ENCODE measurements around the gene SESTD1.
"Not testable (repeated sequence)": the region's sequence is repeated elsewhere in the genome, so short reads cannot be mapped to it uniquely, and the experiment has no call there.

SESTD1 gene

DNA sequence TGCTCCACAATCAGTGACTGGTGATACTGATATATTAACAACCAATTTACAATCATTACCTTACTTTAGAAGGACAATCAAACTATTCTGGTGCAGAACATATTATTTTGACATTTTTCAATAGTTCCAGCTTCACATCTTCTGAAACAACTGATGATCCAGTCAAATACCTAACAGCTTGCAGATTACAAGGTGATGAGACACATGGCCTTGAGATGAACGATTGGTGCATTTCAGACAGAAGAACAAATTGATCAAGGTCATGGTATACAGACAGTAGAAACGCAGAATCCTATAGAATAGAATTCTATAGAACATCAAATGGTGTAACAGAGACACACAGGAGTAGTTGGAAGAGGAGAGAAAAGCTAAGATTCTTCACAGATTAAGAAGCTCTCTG lies 24.8 kb downstream of the SESTD1 start:
- no peak for FAIRE-seq
- no peak for DNase-seq (ENCODE audit: insufficient read length, low spot score)

DNA sequence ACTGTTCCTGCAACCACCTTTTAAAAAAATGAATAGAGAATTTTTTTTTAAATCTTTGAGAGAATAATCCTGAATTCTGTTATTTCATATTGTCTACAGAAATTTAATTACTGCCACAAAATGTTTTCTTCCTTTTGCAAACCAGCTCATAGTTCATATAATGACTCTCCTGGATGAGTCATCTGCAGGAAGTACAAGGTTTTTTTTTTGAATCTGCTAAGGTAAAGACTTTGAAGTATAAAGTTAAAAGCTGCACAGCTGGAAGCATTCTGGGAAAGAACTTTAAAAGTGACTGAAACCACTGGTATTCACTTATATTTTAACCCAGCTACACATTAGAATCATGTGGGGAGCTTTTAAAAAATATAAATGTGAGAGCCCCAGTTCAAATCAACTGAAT lies 25.4 kb downstream of the SESTD1 start:
- DNase-seq (ENCODE audit: insufficient read length, low spot score) = no peak
- no peak for FAIRE-seq

DNA sequence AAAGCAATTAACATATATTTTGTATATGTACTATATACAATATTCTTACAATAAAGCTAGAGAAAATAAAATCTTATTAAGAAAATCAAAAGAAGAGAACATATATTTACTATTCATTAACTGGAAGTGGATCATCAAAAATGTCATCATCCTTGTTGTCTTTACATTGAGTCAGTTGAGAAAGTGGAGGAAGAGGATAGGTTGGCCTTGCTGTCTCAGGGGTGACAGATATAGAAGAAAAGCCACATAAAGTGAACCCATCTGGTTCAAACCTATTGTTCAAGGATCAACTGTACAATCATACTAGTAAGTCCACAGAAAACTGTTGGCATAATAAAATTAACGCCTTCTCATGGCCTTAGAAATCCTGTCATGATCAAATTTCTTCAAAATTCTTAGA lies 26.6 kb downstream of the SESTD1 start:
- DNase-seq (ENCODE audit: insufficient read length, low spot score) = no peak
- no peak for FAIRE-seq

DNA sequence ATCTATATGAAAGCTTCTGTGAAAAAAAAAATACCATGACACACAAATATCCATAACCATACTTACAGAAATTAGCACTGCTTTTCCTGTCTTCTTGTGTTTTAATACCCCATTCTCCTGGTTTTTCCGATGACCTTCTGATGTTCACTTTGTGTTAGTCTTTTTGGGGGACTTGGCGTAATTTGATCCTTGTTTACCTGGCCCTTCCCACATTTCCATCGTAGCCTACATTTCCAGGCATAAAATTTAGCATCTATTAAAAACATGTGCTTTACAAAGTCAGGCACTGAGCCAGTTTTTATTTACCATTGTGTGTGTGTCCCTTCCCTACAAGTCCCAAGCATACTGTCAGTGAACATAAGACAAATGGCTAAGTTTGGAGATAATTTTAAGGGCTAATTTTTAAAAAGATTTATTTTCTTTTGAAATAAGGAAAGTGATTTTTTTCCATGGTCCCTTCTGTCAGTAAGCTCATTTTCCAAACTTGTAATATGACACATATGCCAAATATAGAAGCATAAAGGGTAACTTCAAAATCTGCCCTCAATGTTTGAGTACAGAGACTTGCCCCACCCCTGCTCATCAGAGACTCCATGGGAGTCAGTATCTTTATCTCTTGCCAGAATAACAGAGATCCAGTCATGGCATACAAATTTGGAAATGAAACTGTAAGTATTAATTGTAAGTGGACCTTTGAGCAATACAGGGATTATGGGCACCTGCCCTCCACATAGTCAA lies 27.3 kb downstream of the SESTD1 start:
- FAIRE-seq = no peak
- DNase-seq (ENCODE audit: insufficient read length, low spot score) = no peak

DNA sequence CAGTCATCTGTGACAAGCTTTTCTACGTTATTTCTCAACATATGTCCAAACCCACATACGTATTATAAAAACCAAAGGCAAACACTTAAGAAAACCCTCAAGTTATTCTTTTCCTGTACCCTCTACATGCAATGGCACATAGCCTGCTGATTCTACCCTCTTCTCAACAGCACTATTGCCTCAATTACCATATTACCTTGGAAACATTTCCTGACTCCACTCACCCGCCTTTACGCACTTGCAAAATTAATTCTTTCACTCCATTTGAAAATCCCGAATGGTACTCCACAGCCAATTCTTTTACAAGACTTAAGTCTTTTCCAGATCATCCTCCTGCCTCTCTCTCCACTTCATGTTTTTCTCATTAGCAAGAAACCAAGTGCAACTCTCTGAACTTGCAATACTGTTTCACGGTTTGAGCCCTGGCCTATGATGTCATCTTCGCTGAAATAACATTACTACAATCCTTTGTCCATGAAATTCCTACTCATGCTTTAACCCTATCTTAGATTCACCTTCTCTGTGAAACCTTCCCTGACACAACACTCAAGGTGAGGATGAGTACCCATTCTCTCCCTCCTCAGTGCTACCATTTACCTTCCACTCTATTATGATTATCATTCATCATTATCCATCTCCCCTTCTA lies 29.0 kb downstream of the SESTD1 start:
- peak; percentile 62 for FAIRE-seq
- DNase-seq (ENCODE audit: insufficient read length, low spot score) = no peak

DNA sequence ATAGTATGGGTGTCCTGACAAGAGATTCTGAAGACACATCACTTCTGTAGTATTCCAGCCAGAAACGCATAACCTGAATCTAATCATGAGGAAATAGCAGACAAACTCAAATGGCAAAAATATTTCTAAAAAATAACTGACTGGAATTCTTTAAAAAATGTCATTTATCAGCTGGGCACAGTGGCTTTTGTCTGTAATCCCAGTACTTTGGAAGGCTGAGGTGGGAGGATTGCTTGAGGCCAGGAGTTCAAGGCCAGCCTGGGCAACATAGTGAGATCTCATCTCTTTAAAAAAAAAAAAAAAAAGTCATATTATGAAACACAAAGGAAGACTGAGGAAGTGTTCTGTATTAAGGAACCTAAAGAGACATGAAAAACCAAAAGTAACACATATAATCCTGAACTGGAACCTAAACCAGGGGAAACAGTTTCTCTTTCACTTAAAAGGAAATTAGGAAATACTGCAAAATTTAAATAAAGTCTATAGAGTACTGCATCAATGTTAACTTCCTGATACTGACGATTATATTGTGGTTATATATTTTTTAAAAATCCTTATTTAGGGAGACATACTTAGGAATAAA lies 29.9 kb downstream of the SESTD1 start:
- DNase-seq (ENCODE audit: insufficient read length, low spot score) (no peak), FAIRE-seq (no peak)

DNA sequence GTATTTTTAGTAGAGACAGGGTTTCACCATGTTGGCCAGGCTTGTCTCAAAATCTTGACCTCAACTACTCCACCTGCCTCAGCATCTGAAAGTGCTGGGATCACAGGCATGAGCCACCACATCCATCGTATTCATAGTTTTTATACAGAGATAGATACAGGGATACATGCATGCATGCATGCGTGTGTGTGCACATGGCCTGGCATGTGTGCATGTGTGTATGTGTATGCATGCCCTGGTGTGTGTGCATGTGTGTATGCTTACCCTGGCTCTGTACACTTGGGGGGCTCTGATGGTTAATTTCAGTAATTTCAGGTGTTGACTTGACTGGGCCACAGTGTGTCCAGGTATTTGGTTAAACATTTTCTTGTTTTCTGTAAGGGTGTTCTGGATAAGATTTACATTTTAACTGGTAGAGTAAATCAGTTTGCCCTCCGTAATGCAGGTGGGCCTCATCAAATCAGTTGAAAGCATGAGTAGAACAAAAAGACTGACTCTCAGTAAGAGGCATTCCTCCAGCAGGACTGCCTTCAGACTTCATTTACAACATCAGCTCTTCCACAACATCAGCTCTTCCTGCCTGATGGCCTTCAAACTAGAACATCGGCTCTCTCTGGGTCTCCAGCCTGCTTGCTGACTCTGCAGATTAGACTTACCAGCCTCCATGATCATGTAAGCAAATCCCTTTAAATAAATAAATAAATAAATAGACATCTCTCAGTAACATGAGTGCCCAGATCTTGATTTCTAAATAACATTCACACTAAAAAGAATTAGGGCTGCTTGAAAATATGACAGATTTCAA lies 30.8 kb downstream of the SESTD1 start:
- DNase-seq (ENCODE audit: insufficient read length, low spot score) (no peak), FAIRE-seq (no peak)

DNA sequence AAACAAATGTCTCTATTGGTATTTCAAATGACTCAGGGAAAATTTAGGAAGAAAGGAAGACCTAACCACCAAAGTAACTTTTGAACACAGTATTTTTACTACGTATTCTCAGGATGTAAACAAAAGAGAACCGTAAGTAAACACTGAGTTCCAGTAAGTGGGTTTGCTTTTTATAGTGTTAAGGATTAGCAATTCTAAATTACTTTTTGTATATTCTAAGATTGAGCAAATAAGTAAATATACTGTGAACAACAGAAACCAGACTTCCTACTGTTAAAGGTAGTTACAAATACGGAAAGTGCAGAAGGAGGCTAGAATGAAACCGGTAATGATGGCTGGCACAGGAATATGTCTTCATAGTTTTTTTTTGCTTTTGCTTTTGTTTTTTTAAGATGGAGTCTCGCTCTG lies 31.5 kb downstream of the SESTD1 start:
- no peak for DNase-seq (ENCODE audit: insufficient read length, low spot score)
- FAIRE-seq = no peak

DNA sequence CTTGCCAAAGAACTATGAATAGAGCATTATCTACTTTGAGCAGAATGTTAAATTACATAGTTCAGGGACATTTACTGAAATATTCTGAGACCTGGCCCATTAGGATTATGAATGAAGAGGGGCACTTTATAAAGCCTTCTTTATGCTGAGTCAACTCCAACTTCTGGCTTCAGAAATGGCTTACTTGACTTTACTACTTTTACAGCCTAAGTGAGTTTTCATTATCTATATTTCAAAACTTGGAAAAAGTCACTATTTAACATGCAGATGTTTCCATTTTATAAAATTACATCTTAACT lies 37.7 kb downstream of the SESTD1 start:
- no peak for DNase-seq (ENCODE audit: insufficient read length, low spot score)
- FAIRE-seq = no peak

DNA sequence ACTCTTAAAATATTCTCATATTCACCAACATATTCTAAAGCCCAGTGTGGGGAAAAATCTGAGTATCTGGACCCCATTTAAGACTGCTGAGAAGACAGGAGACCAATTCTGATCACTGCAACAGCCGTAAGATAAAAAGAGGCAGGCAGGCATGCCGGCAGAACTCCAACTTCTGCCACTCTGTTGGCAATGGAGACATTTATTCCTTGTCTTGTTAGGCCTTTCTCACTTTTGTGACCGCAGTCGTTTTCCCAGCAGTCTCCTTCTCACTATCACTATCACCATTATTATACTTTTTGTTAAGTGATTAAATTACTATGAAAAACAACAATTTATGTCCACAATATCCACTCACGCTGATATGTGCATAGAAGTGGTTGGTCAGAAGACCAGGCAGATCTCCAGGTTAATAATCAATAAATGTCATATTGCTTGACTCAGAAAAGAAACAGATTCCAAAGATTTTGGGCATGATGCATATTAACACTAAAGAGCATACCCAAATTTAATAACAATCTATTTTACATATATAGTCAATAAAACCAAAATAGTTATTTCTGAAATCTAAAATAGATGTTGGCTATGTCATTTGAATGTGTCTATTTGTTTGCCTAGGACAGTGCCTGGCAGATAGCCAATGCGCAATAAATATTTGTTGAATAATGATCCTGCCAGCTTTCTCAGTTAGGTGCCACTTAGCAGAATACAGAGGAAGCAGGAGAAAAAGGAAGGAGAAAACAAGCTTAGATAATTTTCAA lies 38.2 kb downstream of the SESTD1 start:
- DNase-seq (ENCODE audit: insufficient read length, low spot score) (no peak), FAIRE-seq (no peak)

DNA sequence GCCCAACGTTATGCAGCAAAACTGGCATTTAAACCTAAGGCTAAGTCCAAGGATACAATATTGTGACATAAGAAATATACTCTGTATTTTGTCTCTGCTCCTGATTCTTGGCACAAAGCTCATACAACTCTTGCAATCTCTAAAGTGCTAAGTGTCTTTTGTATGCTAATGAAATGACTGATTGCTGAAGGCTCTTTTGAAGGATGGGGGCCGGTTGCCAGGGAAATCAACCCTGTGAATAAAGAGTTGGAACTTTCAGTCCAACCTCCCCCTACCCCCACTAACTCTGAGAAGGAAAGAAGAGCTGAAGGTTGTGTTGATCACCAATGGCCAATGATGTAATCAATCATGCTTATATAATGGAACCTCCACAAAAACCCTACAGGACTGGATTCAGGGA lies 40.3 kb downstream of the SESTD1 start:
- no peak for DNase-seq (ENCODE audit: insufficient read length, low spot score)
- no peak for FAIRE-seq

DNA sequence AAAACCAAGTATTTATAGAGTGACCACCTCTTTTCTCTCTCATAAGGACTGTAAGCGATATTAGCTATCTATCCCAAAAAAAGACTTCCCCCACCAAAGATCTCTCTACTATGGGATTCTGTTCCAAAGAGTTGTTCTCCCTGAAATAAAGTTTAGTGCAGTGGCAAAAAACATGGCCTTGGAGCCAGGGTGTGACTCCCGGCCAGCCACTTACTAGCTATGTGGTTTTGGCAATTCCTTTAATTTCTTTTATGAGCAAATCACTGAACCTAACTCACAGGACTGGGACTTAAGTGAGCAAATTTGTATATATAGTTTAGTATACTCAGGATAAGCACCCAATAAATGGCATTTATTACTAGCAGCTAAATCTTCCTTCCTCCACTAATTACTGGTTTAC lies 42.6 kb downstream of the SESTD1 start:
- no peak for FAIRE-seq
- no peak for DNase-seq (ENCODE audit: insufficient read length, low spot score)

DNA sequence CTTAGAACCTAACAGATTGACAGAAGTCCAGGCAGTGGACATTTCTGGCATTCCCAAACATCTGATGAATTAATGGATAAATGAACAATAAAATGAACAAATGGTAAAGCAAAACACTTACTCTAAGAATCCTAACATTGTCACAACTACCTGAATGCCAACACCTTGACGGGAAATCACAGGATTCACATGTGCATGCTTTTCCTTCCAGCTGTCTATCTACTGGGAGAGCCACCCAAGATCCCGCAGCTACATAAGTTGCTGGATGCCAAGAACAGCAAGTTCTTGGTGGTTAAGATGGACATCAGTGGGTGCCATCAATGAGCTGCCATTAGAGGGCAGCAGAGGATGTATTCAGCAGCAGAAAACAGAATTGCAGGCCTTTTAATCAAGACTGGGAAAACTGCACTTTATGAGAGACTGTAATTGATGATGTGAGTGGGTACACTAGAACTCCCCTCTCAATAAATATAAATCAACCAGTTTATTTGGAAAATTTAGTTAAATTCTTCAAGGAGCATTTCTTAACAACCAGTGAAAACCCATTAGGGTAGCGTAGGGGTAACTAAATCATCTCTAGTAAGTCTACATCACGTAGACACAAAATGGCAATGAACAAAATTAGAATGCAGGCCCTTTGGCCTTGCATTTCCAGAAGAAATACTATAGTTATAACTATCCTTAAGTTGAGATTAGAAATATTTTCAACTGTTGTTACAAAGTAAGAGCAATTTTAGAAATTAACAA lies 45.6 kb downstream of the SESTD1 start:
- peak; percentile 43 for DNase-seq (ENCODE audit: insufficient read length, low spot score)
- peak; percentile 33 for FAIRE-seq

DNA sequence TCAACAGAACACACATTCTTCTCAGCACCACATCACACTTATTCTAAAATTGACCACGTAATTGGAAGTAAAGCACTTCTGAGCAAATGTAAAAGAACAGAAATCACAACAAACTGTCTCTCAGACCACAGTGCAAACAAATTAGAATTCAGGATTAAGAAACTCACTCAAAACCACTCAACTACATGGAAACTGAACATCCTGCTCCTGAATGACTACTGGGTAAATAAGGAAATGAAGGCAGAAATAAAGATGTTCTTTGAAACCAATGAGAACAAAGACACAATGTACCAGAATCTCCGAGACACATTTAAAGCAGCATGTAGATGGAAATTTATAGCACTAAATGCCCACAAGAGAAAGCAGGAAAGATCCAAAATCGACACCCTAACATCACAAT lies 50.0 kb downstream of the SESTD1 start:
- not testable (repeated sequence) for DNase-seq (ENCODE audit: insufficient read length, low spot score); FAIRE-seq

DNA sequence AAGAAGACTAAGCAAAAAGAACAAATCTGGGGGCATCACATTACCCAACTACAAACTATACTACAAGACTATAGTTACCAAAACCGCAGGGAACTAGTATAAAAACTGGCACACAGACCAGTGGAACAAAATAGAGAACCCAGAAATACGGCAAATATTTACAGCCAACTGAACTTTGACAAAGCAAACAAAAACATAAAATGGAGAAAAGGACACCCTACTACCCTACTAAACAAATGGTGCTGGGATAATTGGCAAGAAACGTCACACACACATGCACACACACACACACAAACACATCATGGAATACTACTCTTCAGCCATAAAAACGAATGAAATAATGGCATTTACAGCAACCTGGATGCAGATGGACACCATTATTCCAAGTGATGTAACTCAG lies 53.3 kb downstream of the SESTD1 start:
- DNase-seq (ENCODE audit: insufficient read length, low spot score) (no peak), FAIRE-seq (no peak)

DNA sequence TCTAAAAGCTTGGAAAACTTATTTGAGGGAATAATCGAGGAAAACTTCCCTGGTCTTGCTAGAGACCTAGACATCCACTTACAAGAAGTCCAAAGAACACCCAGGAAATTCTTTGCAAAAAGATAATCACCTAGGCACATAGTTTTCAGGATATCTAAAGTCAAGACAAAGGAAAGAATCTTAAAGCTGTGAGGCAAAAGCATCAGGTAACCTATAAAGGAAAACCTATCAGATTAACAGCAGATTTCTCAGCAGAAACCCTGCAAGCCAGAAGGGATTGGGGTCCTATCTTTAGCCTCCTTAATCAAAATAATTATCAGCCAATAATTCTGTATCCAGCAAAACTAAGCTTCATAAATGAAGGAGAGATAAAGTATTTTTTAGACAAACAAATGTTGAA lies 56.4 kb downstream of the SESTD1 start:
- not testable (repeated sequence) for FAIRE-seq; DNase-seq (ENCODE audit: insufficient read length, low spot score)

DNA sequence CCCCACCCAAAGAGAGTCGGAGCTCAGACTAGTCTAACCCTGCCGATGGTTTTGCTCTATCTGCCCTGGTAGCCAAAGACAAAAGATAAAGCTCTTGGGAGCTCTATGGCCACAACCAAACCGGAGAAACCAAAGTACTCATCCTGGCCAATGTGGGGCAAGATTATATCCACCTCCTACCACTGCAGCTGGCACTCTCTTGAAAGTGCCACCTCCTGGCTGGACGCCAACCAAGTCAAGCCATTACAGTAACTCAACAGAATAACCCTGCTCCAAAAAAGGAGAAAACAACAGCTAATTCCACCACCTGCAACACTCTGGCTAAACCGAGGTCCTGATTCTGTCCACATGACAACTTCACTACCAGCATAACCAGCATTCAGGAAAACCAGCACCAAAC lies 57.6 kb downstream of the SESTD1 start:
- DNase-seq (ENCODE audit: insufficient read length, low spot score) (no peak), FAIRE-seq (no peak)

DNA sequence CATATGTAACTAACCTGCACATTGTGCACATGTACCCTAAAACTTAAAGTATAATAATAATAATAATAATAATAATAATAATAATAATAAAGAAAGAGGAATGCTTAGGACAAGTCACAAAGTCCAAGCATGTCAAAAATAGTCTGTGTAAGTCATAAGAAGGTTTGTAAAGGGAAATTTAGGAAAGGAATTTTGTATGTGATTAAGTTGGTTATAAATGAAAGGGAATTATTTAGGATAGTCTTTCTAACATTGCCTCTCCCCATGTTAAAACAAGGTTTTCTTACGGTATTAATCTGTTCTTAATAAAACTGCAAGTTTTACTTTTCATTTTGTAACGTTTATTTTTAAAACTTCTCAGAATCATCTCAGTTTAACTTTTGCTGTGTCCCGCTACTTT lies 62.8 kb downstream of the SESTD1 start:
- no peak for FAIRE-seq
- DNase-seq (ENCODE audit: insufficient read length, low spot score) = no peak

DNA sequence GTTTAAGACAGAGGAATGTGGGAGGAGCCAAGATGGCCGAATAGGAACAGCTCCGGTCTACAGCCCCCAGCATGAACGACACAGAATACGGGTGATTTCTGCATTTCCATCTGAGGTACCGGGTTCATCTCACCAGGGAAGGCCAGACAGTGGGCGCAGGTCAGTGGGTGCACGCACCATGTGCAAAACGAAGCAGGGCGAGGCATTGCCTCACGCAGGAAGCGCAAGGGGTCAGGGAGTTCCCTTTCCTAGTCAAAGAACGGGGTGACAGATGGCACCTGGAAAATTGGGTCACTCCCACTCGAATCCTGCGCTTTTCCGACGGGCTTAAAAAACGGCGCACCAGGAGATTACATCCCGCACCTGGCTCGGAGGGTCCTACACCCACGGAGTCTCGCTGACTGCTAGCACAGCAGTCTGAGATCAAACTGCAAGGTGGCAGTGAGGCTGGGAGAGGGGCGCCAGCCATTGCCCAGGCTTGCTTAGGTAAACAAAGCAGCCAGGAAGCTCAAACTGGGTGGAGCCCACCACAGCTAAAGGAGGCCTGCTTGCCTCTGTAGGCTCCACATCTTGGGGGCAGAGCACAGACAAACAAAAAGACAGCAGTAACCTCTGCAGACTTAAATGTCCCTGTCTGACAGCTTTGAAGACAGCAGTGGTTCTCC lies 68.6 kb downstream of the SESTD1 start:
- not testable (repeated sequence) for FAIRE-seq; DNase-seq (ENCODE audit: insufficient read length, low spot score)

DNA sequence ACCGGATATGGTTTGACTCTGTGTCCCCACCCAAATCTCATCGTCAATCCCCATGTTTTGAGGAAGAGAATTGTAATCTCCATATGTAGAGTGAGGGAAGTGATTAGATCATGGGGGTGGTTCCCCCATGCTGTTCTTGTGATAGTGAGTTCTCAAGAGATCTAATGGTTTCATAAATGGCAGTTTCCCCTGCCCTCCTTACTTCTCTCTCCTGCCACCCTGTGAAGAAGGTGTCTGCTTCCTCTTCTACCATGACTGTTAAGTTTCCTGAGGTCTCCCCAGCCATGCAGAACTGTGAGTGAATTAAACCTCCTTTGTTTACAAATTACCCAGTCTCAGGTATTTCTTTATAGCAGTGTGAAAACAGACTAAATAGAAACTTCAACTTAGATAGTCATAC lies 69.5 kb downstream of the SESTD1 start:
- FAIRE-seq = no peak
- no peak for DNase-seq (ENCODE audit: insufficient read length, low spot score)

Data from HTR-8/SVneo (cell line).